ENCODE measurements around the gene C19orf81. TPM values are rescaled to one million over a fixed set of nuclear protein-coding genes. Genes with fewer than 3 reads are reported as not detected.
A peak's percentile ranks its signal among the peaks of the same experiment; 100 is the strongest.

Gene C19orf81
- total and polyA plus RNA-seq, 2 donors (not counting 3 experiments of a cell fraction or from before 2014, with no cell fraction given): 0.79 to 2.5 TPM

- H3K27ac ChIP-seq (ENCODE audit: insufficient read depth, low read depth, low read length): peak overlapping the region; percentile 71
- peak overlapping the region; percentile 61 for H3K9ac ChIP-seq (replicated peaks; ENCODE audit: extremely low read depth, insufficient read depth, low read length)
- H3K4me3 ChIP-seq (replicated peaks in 1 of 3; ENCODE audit: insufficient read depth in 1 of 3, low read depth in 1 of 3, low read length in 3 of 3): peak overlapping the region in 2 of 3 experiments; percentile 29 to 33
- H2AFZ ChIP-seq (ENCODE audit: low read depth, low read length): peak overlapping the region; percentile 49
- intact Hi-C loops (cut with micrococcal nuclease): loop anchor here (1.0 to 5.0 kb wide), 5 partner anchors 50 to 326 kb away; no protein-coding TSS in a partner anchor
- peaks cover 11% of the 10 kb centered on the region for H3K4me1 ChIP-seq (ENCODE audit: control insufficient read depth, extremely low read depth, insufficient read depth, low read length)
- ChIA-PET POLR2A (no interaction called here), CTCF (no interaction called here)
- peak; percentile 75 for DNase-seq (ENCODE audit: low read depth, low spot score)
- no peaks in the 10 kb centered on the region for H4K20me1 ChIP-seq (replicated peaks; ENCODE audit: control insufficient read depth, extremely low read depth, insufficient read depth, low read length)
- FAIRE-seq: peak; percentile 50
- dilution Hi-C loops (cut with MboI; ENCODE audit: extremely low pct_ligation_motif_present, low sequenced_read_pairs): no loop called here
- peaks cover 0 to 2% of the 10 kb centered on the region in 2 experiments for H3K27me3 ChIP-seq (ENCODE audit: control insufficient read depth in 2 of 2, insufficient read depth in 2 of 2, low read length in 2 of 2)
- H3K36me3 ChIP-seq (ENCODE audit: control insufficient read depth in 2 of 2, extremely low read depth in 1 of 2, insufficient read depth in 2 of 2, low read length in 2 of 2): no peaks in the 10 kb centered on the region
- BruUV-seq (replicated peaks): TSS peak; percentile 19
- H3K4me2 ChIP-seq (ENCODE audit: insufficient read depth, low read length): peak overlapping the region; percentile 54
- no peaks in the 10 kb centered on the region for H3K9me3 ChIP-seq (replicated peaks; ENCODE audit: control insufficient read depth, insufficient read depth, low read length)
- TF ChIP-seq CTCF (IDR thresholded peaks at IDR 0.05; ENCODE audit: extremely low read depth in 1 of 2, insufficient read depth in 1 of 2, low read depth in 1 of 2, low read length in 2 of 2) (peak in 1 of 2 donors; percentile 18), MAX (IDR thresholded peaks at IDR 0.05; ENCODE audit: insufficient read depth, insufficient read length) (no peak)
- H3K9me1 ChIP-seq (replicated peaks; ENCODE audit: control insufficient read depth, extremely low read depth, insufficient read depth, low read length): no peaks in the 10 kb centered on the region
- H3K79me2 ChIP-seq (ENCODE audit: control insufficient read depth, insufficient read depth, low read length): no peaks in the 10 kb centered on the region
These were observed 9.4 kb downstream of the C19orf81 start for GRCh38 chr19:50658441-50659317.

All from endothelial cell of umbilical vein (primary cell).